ENCODE measurements around the gene GSK3B.
"Not testable (repeated sequence)": the region's sequence is repeated elsewhere in the genome, so short reads cannot be mapped to it uniquely, and the experiment has no call there.

Gene GSK3B

GRCh38 chr3:119913021-119913420 is 181.2 kb downstream of the GSK3B start:
- no peak overlapping the region for H2AFZ ChIP-seq (ENCODE audit: low read length, unreplicated experiment)
- no peak overlapping the region for H3K27ac ChIP-seq (ENCODE audit: low read depth, low read length)
- no peaks in the 10 kb centered on the region for H3K79me2 ChIP-seq (ENCODE audit: control insufficient read depth, insufficient read depth, low read length, unreplicated experiment)
- H3K36me3 ChIP-seq (ENCODE audit: insufficient read depth, low read length): peaks cover 34% of the 10 kb centered on the region
- peaks cover 5% of the 10 kb centered on the region for H3K4me1 ChIP-seq (ENCODE audit: control insufficient read depth, insufficient read depth, low read length, unreplicated experiment)
- H3K27me3 ChIP-seq (ENCODE audit: insufficient read depth, low read length): no peaks in the 10 kb centered on the region
- H3K4me3 ChIP-seq (ENCODE audit: low read depth, low read length): no peak overlapping the region

GRCh38 chr3:119912220-119912619 is 182.0 kb downstream of the GSK3B start:
- Histone ChIP-seq H3K79me2 (ENCODE audit: control insufficient read depth, insufficient read depth, low read length, unreplicated experiment) (no peaks in the 10 kb centered on the region), H3K36me3 (ENCODE audit: insufficient read depth, low read length) (peaks cover 34% of the 10 kb centered on the region), H3K27me3 (ENCODE audit: insufficient read depth, low read length) (no peaks in the 10 kb centered on the region), H3K27ac (ENCODE audit: low read depth, low read length) (no peak overlapping the region), H3K4me1 (ENCODE audit: control insufficient read depth, insufficient read depth, low read length, unreplicated experiment) (peaks cover 2% of the 10 kb centered on the region), H2AFZ (ENCODE audit: low read length, unreplicated experiment) (no peak overlapping the region), H3K4me3 (ENCODE audit: low read depth, low read length) (no peak overlapping the region)

GRCh38 chr3:119911748-119912147 is 182.5 kb downstream of the GSK3B start:
- no peak overlapping the region for H3K4me3 ChIP-seq (ENCODE audit: low read depth, low read length)
- H3K36me3 ChIP-seq (ENCODE audit: insufficient read depth, low read length): peaks cover 34% of the 10 kb centered on the region
- no peak overlapping the region for H3K27ac ChIP-seq (ENCODE audit: low read depth, low read length)
- no peak overlapping the region for H2AFZ ChIP-seq (ENCODE audit: low read length, unreplicated experiment)
- H3K4me1 ChIP-seq (ENCODE audit: control insufficient read depth, insufficient read depth, low read length, unreplicated experiment): no peaks in the 10 kb centered on the region
- no peaks in the 10 kb centered on the region for H3K27me3 ChIP-seq (ENCODE audit: insufficient read depth, low read length)
- H3K79me2 ChIP-seq (ENCODE audit: control insufficient read depth, insufficient read depth, low read length, unreplicated experiment): no peaks in the 10 kb centered on the region

GRCh38 chr3:119902061-119902460 is 192.2 kb downstream of the GSK3B start:
- Histone ChIP-seq H3K36me3 (ENCODE audit: insufficient read depth, low read length) (peaks cover 12% of the 10 kb centered on the region), H3K79me2 (ENCODE audit: control insufficient read depth, insufficient read depth, low read length, unreplicated experiment) (no peaks in the 10 kb centered on the region), H3K27me3 (ENCODE audit: insufficient read depth, low read length) (no peaks in the 10 kb centered on the region), H2AFZ (ENCODE audit: low read length, unreplicated experiment) (no peak overlapping the region), H3K27ac (ENCODE audit: low read depth, low read length) (no peak overlapping the region), H3K4me1 (ENCODE audit: control insufficient read depth, insufficient read depth, low read length, unreplicated experiment) (no peaks in the 10 kb centered on the region), H3K4me3 (ENCODE audit: low read depth, low read length) (no peak overlapping the region)

- Histone ChIP-seq H3K27ac (ENCODE audit: low read depth, low read length) (no peak overlapping the region), H3K4me1 (ENCODE audit: control insufficient read depth, insufficient read depth, low read length, unreplicated experiment) (no peaks in the 10 kb centered on the region), H3K79me2 (ENCODE audit: control insufficient read depth, insufficient read depth, low read length, unreplicated experiment) (no peaks in the 10 kb centered on the region), H3K36me3 (ENCODE audit: insufficient read depth, low read length) (peaks cover 12% of the 10 kb centered on the region), H3K27me3 (ENCODE audit: insufficient read depth, low read length) (no peaks in the 10 kb centered on the region), H3K4me3 (ENCODE audit: low read depth, low read length) (no peak overlapping the region), H2AFZ (ENCODE audit: low read length, unreplicated experiment) (no peak overlapping the region)
Observed at GRCh38 chr3:119901148-119901547, 193.1 kb downstream of the GSK3B start.

- peaks cover 11% of the 10 kb centered on the region for H3K36me3 ChIP-seq (ENCODE audit: insufficient read depth, low read length)
- no peak overlapping the region for H3K4me3 ChIP-seq (ENCODE audit: low read depth, low read length)
- H3K4me1 ChIP-seq (ENCODE audit: control insufficient read depth, insufficient read depth, low read length, unreplicated experiment): no peaks in the 10 kb centered on the region
- no peak overlapping the region for H3K27ac ChIP-seq (ENCODE audit: low read depth, low read length)
- no peaks in the 10 kb centered on the region for H3K79me2 ChIP-seq (ENCODE audit: control insufficient read depth, insufficient read depth, low read length, unreplicated experiment)
- H2AFZ ChIP-seq (ENCODE audit: low read length, unreplicated experiment): no peak overlapping the region
- H3K27me3 ChIP-seq (ENCODE audit: insufficient read depth, low read length): no peaks in the 10 kb centered on the region
Observed at GRCh38 chr3:119899192-119899511, 195.1 kb downstream of the GSK3B start.

GRCh38 chr3:119898478-119899191 is 195.6 kb downstream of the GSK3B start:
- Histone ChIP-seq H3K36me3 (ENCODE audit: insufficient read depth, low read length) (peaks cover 11% of the 10 kb centered on the region), H2AFZ (ENCODE audit: low read length, unreplicated experiment) (no peak overlapping the region), H3K4me3 (ENCODE audit: low read depth, low read length) (no peak overlapping the region), H3K79me2 (ENCODE audit: control insufficient read depth, insufficient read depth, low read length, unreplicated experiment) (no peaks in the 10 kb centered on the region), H3K27me3 (ENCODE audit: insufficient read depth, low read length) (no peaks in the 10 kb centered on the region), H3K4me1 (ENCODE audit: control insufficient read depth, insufficient read depth, low read length, unreplicated experiment) (no peaks in the 10 kb centered on the region), H3K27ac (ENCODE audit: low read depth, low read length) (no peak overlapping the region)

- no peak overlapping the region for H3K4me3 ChIP-seq (ENCODE audit: low read depth, low read length)
- no peaks in the 10 kb centered on the region for H3K27me3 ChIP-seq (ENCODE audit: insufficient read depth, low read length)
- H3K27ac ChIP-seq (ENCODE audit: low read depth, low read length): no peak overlapping the region
- H3K79me2 ChIP-seq (ENCODE audit: control insufficient read depth, insufficient read depth, low read length, unreplicated experiment): no peaks in the 10 kb centered on the region
- peaks cover 16% of the 10 kb centered on the region for H3K36me3 ChIP-seq (ENCODE audit: insufficient read depth, low read length)
- peaks cover 5% of the 10 kb centered on the region for H3K4me1 ChIP-seq (ENCODE audit: control insufficient read depth, insufficient read depth, low read length, unreplicated experiment)
- H2AFZ ChIP-seq (ENCODE audit: low read length, unreplicated experiment): no peak overlapping the region
Observed at GRCh38 chr3:119894195-119894594, 200.1 kb downstream of the GSK3B start.

GRCh38 chr3:119893769-119894168 is 200.5 kb downstream of the GSK3B start:
- Histone ChIP-seq H3K4me3 (ENCODE audit: low read depth, low read length) (no peak overlapping the region), H3K4me1 (ENCODE audit: control insufficient read depth, insufficient read depth, low read length, unreplicated experiment) (peaks cover 5% of the 10 kb centered on the region), H3K36me3 (ENCODE audit: insufficient read depth, low read length) (peaks cover 20% of the 10 kb centered on the region), H2AFZ (ENCODE audit: low read length, unreplicated experiment) (no peak overlapping the region), H3K27me3 (ENCODE audit: insufficient read depth, low read length) (no peaks in the 10 kb centered on the region), H3K79me2 (ENCODE audit: control insufficient read depth, insufficient read depth, low read length, unreplicated experiment) (no peaks in the 10 kb centered on the region), H3K27ac (ENCODE audit: low read depth, low read length) (no peak overlapping the region)

GRCh38 chr3:119891944-119892721 is 202.1 kb downstream of the GSK3B start:
- H3K36me3 ChIP-seq (ENCODE audit: insufficient read depth, low read length): peaks cover 20% of the 10 kb centered on the region
- no peaks in the 10 kb centered on the region for H3K27me3 ChIP-seq (ENCODE audit: insufficient read depth, low read length)
- H2AFZ ChIP-seq (ENCODE audit: low read length, unreplicated experiment): no peak overlapping the region
- H3K4me1 ChIP-seq (ENCODE audit: control insufficient read depth, insufficient read depth, low read length, unreplicated experiment): peaks cover 5% of the 10 kb centered on the region
- peak overlapping the region; percentile 17; the same call in 1 of the 2 replicates for H3K4me3 ChIP-seq (ENCODE audit: low read depth, low read length)
- no peaks in the 10 kb centered on the region for H3K79me2 ChIP-seq (ENCODE audit: control insufficient read depth, insufficient read depth, low read length, unreplicated experiment)
- H3K27ac ChIP-seq (ENCODE audit: low read depth, low read length): no peak overlapping the region

GRCh38 chr3:119888681-119889080 is 205.6 kb downstream of the GSK3B start:
- not testable (repeated sequence) for H3K4me3 ChIP-seq (ENCODE audit: low read depth, low read length); H3K4me1 ChIP-seq (ENCODE audit: control insufficient read depth, insufficient read depth, low read length, unreplicated experiment); H3K27me3 ChIP-seq (ENCODE audit: insufficient read depth, low read length); H3K27ac ChIP-seq (ENCODE audit: low read depth, low read length); H2AFZ ChIP-seq (ENCODE audit: low read length, unreplicated experiment); H3K79me2 ChIP-seq (ENCODE audit: control insufficient read depth, insufficient read depth, low read length, unreplicated experiment)
- H3K36me3 ChIP-seq (ENCODE audit: insufficient read depth, low read length): peaks cover 16% of the 10 kb centered on the region
